ENCODE measurements around the gene NCSTN. TPM values are rescaled to one million over a fixed set of nuclear protein-coding genes. Genes with fewer than 3 reads are reported as not detected.
"Not testable (repeated sequence)": the region's sequence is repeated elsewhere in the genome, so short reads cannot be mapped to it uniquely, and the experiment has no call there.

The NCSTN gene
- total RNA-seq, 1 donor from 2014 or later: 83.1 TPM

- Mint-ChIP-seq H3K27me3 (ENCODE audit: low read depth) (no peaks in the 10 kb centered on the region), H3K36me3 (ENCODE audit: low read depth) (no peaks in the 10 kb centered on the region), H3K27ac (ENCODE audit: unreplicated experiment) (no peak overlapping the region), H3K4me3 (no peak overlapping the region), H3K4me1 (peaks cover 41% of the 10 kb centered on the region), H3K9me3 (no peaks in the 10 kb centered on the region)
- TF ChIP-seq CTCF (conservative IDR thresholded peaks at IDR 0.05): no peak
- no peak for DNase-seq (ENCODE audit: low read depth, low spot score)
Measured at GRCh38 chr1:160373696-160374095, 30.5 kb downstream of the NCSTN start.

GRCh38 chr1:160374306-160375110 is 31.3 kb downstream of the NCSTN start:
- DNase-seq (ENCODE audit: low read depth, low spot score): no peak
- H3K4me3 Mint-ChIP-seq: peak overlapping the region; percentile 45
- TF ChIP-seq CTCF (conservative IDR thresholded peaks at IDR 0.05): no peak
- H3K36me3 Mint-ChIP-seq (ENCODE audit: low read depth): no peaks in the 10 kb centered on the region
- H3K27ac Mint-ChIP-seq (ENCODE audit: unreplicated experiment): peak overlapping the region; percentile 60
- H3K9me3 Mint-ChIP-seq: no peaks in the 10 kb centered on the region
- no peaks in the 10 kb centered on the region for H3K27me3 Mint-ChIP-seq (ENCODE audit: low read depth)
- peaks cover 41% of the 10 kb centered on the region for H3K4me1 Mint-ChIP-seq

GRCh38 chr1:160375788-160376524 is 32.8 kb downstream of the NCSTN start:
- H3K9me3 Mint-ChIP-seq: no peaks in the 10 kb centered on the region
- no peaks in the 10 kb centered on the region for H3K27me3 Mint-ChIP-seq (ENCODE audit: low read depth)
- TF ChIP-seq CTCF (conservative IDR thresholded peaks at IDR 0.05): no peak
- H3K4me1 Mint-ChIP-seq: peaks cover 41% of the 10 kb centered on the region
- DNase-seq (ENCODE audit: low read depth, low spot score): no peak
- peak overlapping the region; percentile 65 for H3K4me3 Mint-ChIP-seq
- H3K36me3 Mint-ChIP-seq (ENCODE audit: low read depth): no peaks in the 10 kb centered on the region
- H3K27ac Mint-ChIP-seq (ENCODE audit: unreplicated experiment): peak overlapping the region; percentile 98

- TF ChIP-seq CTCF (conservative IDR thresholded peaks at IDR 0.05): peak; percentile 89
- no peaks in the 10 kb centered on the region for H3K36me3 Mint-ChIP-seq (ENCODE audit: low read depth)
- H3K27ac Mint-ChIP-seq (ENCODE audit: unreplicated experiment): peak overlapping the region; percentile 88
- peaks cover 35% of the 10 kb centered on the region for H3K4me1 Mint-ChIP-seq
- H3K4me3 Mint-ChIP-seq: peak overlapping the region; percentile 65
- H3K9me3 Mint-ChIP-seq: no peaks in the 10 kb centered on the region
- peak; percentile 36 for DNase-seq (ENCODE audit: low read depth, low spot score)
- no peaks in the 10 kb centered on the region for H3K27me3 Mint-ChIP-seq (ENCODE audit: low read depth)
Measured at GRCh38 chr1:160376525-160377131, 33.4 kb downstream of the NCSTN start.

GRCh38 chr1:160377585-160378206 is 34.5 kb downstream of the NCSTN start:
- no peaks in the 10 kb centered on the region for H3K9me3 Mint-ChIP-seq
- peaks cover 33% of the 10 kb centered on the region for H3K4me1 Mint-ChIP-seq
- no peak for DNase-seq (ENCODE audit: low read depth, low spot score)
- no peaks in the 10 kb centered on the region for H3K27me3 Mint-ChIP-seq (ENCODE audit: low read depth)
- no peak for TF ChIP-seq CTCF (conservative IDR thresholded peaks at IDR 0.05)
- peak overlapping the region; percentile 51 for H3K27ac Mint-ChIP-seq (ENCODE audit: unreplicated experiment)
- no peak overlapping the region for H3K4me3 Mint-ChIP-seq
- H3K36me3 Mint-ChIP-seq (ENCODE audit: low read depth): no peaks in the 10 kb centered on the region

- not testable (repeated sequence) for H3K27ac Mint-ChIP-seq (ENCODE audit: unreplicated experiment); H3K4me1 Mint-ChIP-seq; DNase-seq (ENCODE audit: low read depth, low spot score); H3K27me3 Mint-ChIP-seq (ENCODE audit: low read depth); H3K4me3 Mint-ChIP-seq
- peaks cover 16% of the 10 kb centered on the region for H3K36me3 Mint-ChIP-seq (ENCODE audit: low read depth)
- H3K9me3 Mint-ChIP-seq: peaks cover 18% of the 10 kb centered on the region
Measured at GRCh38 chr1:160384812-160385211, 41.6 kb downstream of the NCSTN start.

GRCh38 chr1:160388406-160388805 is 45.2 kb downstream of the NCSTN start:
- Mint-ChIP-seq H3K27me3 (ENCODE audit: low read depth) (peaks cover 13% of the 10 kb centered on the region), H3K9me3 (peaks cover 18% of the 10 kb centered on the region), H3K36me3 (ENCODE audit: low read depth) (peaks cover 16% of the 10 kb centered on the region)
- not testable (repeated sequence) for H3K27ac Mint-ChIP-seq (ENCODE audit: unreplicated experiment); DNase-seq (ENCODE audit: low read depth, low spot score); H3K4me3 Mint-ChIP-seq; H3K4me1 Mint-ChIP-seq

All from neural crest cell (in vitro differentiated cells).